Adrenal gland (tissue), 12 donors: ENCODE measurements around the gene TTC39B. TPM values are rescaled to one million over a fixed set of nuclear protein-coding genes. Genes with fewer than 3 reads are reported as not detected.
"Not testable (repeated sequence)": the region's sequence is repeated elsewhere in the genome, so short reads cannot be mapped to it uniquely, and the experiment has no call there.

Experiments used
- DNase-seq, 7 donors: peaks; one replicate each; pipeline ENCODE4 v3.0.0-alpha.2; 2019 to 2020
- H3K27ac ChIP-seq, 5 donors: fragments of 200-600 bp; sonication (generic) in 4 of 5; 1 replicate in 3 of 5; 2 replicates in 2 of 5; pipeline versions ENCODE4 v1.5.1 to v1.8.0; 2016 to 2020; ENCODE audit warnings: mild to moderate bottlenecking in 1 of 5
- H3K27me3 ChIP-seq: fragments of 200-600 bp; 2 replicates; pipeline ENCODE4 v1.8.0; 2021
- H3K36me3 ChIP-seq, 2 donors: fragments of 200-600 bp; replicated peaks in 1 of 2; 1 replicate in 1 of 2; 2 replicates in 1 of 2; pipeline versions ENCODE4 v1.5.1 to v1.8.0; 2018 to 2022
- H3K4me1 ChIP-seq, 2 donors: fragments of 200-600 bp; replicated peaks in 1 of 2; 1 replicate in 1 of 2; 2 replicates in 1 of 2; pipeline versions ENCODE4 v1.5.1 to v1.8.0; 2018 to 2021
- H3K4me3 ChIP-seq, 4 donors: fragments of 200-600 bp; sonication (generic) in 3 of 4; one replicate each; pipeline ENCODE4 v1.5.1; 2016 to 2018
- H3K9me3 ChIP-seq, 3 donors: fragments of 200-600 bp; sonication (generic) in 1 of 3; replicated peaks in 1 of 3; 1 replicate in 2 of 3; 2 replicates in 1 of 3; pipeline versions ENCODE4 v1.5.1 to v1.8.0; 2016 to 2021
- POLR2A ChIP-seq, 2 donors: fragments of 450-650 bp; IDR thresholded peaks; one replicate each; pipeline ENCODE4 v1.6.1; 2017; ENCODE audit warnings: antibody characterized with exemption in 2 of 2, mild to moderate bottlenecking in 2 of 2, moderate library complexity in 1 of 2
- WGBS, 4 donors: extraction: QIAGEN DNeasy Blood & Tissue Kit in 2 of 4; methylation state at CpG; one replicate each; pipeline versions ENCODE4 v1.1.5 to v1.1.7; 2013 to 2017; 5-methylcytosine and 5-hydroxymethylcytosine counted together
- intact Hi-C, 2 donors: fragments of 100-400 bp; cut with DNase I; formaldehyde crosslinking; loops; one replicate each; pipeline versions ENCODE4 v1.14.1 to v1.15.0; 2022 to 2023
- polyA plus RNA-seq, 3 donors: library from polyadenylated mRNA; stranded (reverse); fragments of 200-250 nt in 2 of 3; fragments of 350-450 nt in 1 of 3; fragmentation: Illumina TruSeq in 1 of 3; extraction: RNeasy Lipid Tissue Mini Kit (QIAGEN cat#74804) in 1 of 3; gene quantifications; one replicate each; pipeline ENCODE4 v1.2.3, GENCODE V29; 2013 to 2014
- total RNA-seq, 9 donors: library from RNA; depleted of rRNA in 4 of 9; stranded (reverse); fragments of >200 nt in 4 of 9; fragments of 120-200 nt in 1 of 9; fragmentation: NEBNext Ultra II Directional in 1 of 9; extraction: Animal tissue kit (Norgen Biotek cat#: 25700) in 1 of 9; gene quantifications; one replicate each; pipeline versions ENCODE4 v1.1.0 to v1.2.4, GENCODE V29; 2013 to 2023
- TF ChIP-seq, protein P1 (sequence below), 6 experiments: fragments of 450-650 bp in 4 of 6; fragments of 200-600 bp in 2 of 6; sonication (generic) in 1 of 6; IDR thresholded peaks; 1 replicate in 5 of 6; 2 replicates in 1 of 6; pipeline versions ENCODE4 v1.5.1 to v1.8.0; 2016 to 2021; ENCODE audit warnings: antibody characterized with exemption in 6 of 6, mild to moderate bottlenecking in 2 of 6, moderate library complexity in 1 of 6
- donor health status: healthy with polysubstance abuse.
- donor health status: Bipolar disorder and iron deficiency.
- donor health status: DM: yes; HTN: yes; CAD: no.
- donor health status: DM: no; HTN: no; CAD: no.
- donor health status: DM: no; HTN: no; CAD: no.
- donor health status: DM: yes; HTN: yes; CAD: no.

Gene TTC39B
- total and polyA plus RNA-seq, 12 donors = 3.7 to 14.4 (median 9.5) TPM

DNA sequence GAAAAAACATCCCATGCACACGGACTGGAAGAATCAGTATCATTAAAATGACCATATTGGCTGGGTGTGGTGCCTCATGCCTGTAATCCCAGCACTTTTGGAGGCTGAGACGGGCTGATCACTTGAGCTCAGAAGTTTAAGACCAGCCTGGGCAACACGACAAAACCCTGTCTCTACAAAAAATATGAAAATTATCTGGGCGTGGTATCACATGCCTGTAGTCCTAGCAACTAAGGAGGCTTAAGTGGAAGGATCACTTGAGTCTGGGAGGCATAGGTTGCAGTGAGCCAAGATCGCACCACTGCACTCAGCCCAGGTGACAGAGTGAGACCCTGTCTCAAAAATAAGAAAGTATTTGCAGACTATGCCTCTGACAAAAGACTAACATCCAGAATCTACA lies 68.4 kb downstream of the TTC39B start:
- H3K27ac ChIP-seq = no peak overlapping the region
- TF ChIP-seq POLR2A (IDR thresholded peaks at IDR 0.05) = no peak
- TF ChIP-seq, protein P1, sequence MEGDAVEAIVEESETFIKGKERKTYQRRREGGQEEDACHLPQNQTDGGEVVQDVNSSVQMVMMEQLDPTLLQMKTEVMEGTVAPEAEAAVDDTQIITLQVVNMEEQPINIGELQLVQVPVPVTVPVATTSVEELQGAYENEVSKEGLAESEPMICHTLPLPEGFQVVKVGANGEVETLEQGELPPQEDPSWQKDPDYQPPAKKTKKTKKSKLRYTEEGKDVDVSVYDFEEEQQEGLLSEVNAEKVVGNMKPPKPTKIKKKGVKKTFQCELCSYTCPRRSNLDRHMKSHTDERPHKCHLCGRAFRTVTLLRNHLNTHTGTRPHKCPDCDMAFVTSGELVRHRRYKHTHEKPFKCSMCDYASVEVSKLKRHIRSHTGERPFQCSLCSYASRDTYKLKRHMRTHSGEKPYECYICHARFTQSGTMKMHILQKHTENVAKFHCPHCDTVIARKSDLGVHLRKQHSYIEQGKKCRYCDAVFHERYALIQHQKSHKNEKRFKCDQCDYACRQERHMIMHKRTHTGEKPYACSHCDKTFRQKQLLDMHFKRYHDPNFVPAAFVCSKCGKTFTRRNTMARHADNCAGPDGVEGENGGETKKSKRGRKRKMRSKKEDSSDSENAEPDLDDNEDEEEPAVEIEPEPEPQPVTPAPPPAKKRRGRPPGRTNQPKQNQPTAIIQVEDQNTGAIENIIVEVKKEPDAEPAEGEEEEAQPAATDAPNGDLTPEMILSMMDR (IDR thresholded peaks at IDR 0.05) = no peak
- H3K4me1 ChIP-seq = peaks cover 9% of the 10 kb centered on the region in 2 donors
- H3K36me3 ChIP-seq = no peaks in the 10 kb centered on the region
- 83 to 94% (median 86%) methylated on average over 5 of the region's 5 CpGs for WGBS, 4 donors
- no peak for DNase-seq
- H3K4me3 ChIP-seq = no peak overlapping the region
- no peaks in the 10 kb centered on the region for H3K27me3 ChIP-seq
- intact Hi-C loops = no loop called here
- no peaks in the 10 kb centered on the region for H3K9me3 ChIP-seq

DNA sequence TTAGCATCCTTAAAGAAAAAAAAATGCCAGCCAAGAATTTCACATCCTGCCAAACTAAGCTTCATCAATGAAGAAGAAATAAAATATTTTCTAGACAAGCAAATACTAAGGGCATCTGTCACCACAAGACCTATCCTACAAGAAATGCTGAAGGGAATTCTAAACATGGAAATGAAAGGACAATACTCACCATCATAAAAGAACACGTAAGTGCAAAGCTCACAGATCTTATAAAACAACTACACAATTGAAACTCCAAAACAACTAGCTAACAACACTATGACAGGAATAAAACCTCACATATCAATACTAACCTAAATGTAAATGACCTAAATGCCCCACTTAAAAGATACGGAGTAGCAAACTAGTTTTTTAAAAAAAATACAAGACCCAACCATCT lies 71.4 kb downstream of the TTC39B start:
- H3K27me3 ChIP-seq = no peaks in the 10 kb centered on the region
- H3K9me3 ChIP-seq = no peaks in the 10 kb centered on the region
- H3K4me3 ChIP-seq = no peak overlapping the region
- H3K4me1 ChIP-seq = peaks cover 7 to 9% of the 10 kb centered on the region in 2 donors
- H3K36me3 ChIP-seq = no peaks in the 10 kb centered on the region
- intact Hi-C loops = no loop called here
- 90 to 98% (median 95%) methylated on average over 2 of the region's 2 CpGs for WGBS, 4 donors
- no peak for DNase-seq
- no peak overlapping the region for H3K27ac ChIP-seq
- TF ChIP-seq, protein P1 (IDR thresholded peaks at IDR 0.05) = no peak
- no peak for TF ChIP-seq POLR2A (IDR thresholded peaks at IDR 0.05)

DNA sequence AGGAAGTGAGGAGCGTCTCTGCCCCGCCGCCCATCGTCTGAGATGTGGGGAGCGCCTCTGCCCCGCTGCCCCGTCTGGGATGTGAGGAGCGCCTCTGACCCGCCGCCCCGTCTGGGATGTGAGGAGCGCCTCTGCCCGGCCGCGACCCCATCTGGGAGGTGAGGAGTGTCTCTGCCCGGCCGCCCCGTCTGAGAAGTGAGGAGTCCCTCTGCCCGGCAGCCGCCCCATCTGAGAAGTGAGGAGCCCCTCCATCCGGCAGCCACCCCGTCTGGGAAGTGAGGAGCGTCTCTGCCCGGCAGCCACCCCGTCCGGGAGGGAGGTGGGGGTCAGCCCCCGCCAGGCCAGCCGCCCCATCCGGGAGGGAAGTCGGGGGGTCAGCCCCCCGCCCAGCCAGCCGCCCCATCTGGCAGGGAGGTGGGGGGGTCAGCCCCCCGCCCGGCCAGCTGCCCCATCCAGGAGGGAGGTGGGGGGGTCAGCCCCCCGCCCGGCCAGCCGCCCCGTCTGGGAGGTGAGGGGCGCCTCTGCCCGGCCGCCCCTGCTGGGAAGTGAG lies 73.0 kb downstream of the TTC39B start:
- H3K27ac ChIP-seq, intact Hi-C loops, H3K4me3 ChIP-seq, H3K4me1 ChIP-seq, H3K36me3 ChIP-seq, DNase-seq, H3K27me3 ChIP-seq, H3K9me3 ChIP-seq: not testable (repeated sequence)
- 70 to 100% (median 96%) methylated on average over 2 to 36 of the region's 41 CpGs for WGBS, 4 donors

DNA sequence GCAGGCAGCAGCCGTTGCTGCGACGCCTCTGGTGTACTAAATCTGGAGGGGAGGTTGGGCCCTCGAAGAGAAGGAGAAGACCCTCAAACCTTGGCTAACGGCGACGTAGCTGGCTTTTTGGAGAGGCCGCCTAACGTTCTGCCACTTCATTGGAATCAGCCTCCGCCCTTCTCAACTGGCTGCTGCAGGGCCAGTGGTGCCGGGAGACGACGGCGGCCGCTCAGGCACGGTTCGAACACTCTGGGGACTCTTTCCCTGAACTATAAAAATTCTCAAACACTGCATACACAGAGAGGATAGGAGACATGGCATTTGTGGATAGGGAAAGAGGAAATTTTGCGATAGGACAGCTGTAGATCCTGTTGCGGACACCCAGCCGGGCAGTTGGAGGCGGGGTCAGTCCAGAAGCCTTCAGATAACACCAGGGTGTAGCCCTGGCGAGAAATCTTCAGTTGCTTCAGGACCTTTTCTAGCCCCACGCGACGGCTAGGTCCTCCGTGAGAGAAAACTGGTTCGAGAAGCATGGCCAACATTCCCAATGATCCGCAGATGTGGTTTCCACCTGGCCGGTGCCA lies 74.2 kb downstream of the TTC39B start:
- H3K27me3 ChIP-seq, H3K4me1 ChIP-seq, H3K4me3 ChIP-seq, H3K27ac ChIP-seq, intact Hi-C loops, H3K9me3 ChIP-seq, H3K36me3 ChIP-seq, DNase-seq: not testable (repeated sequence)
- 96 to 98% (median 97%) methylated on average over 21 to 29 of the region's 29 CpGs for WGBS, 4 donors

- no peaks in the 10 kb centered on the region for H3K4me1 ChIP-seq
- H3K4me3 ChIP-seq = no peak overlapping the region
- H3K9me3 ChIP-seq = no peaks in the 10 kb centered on the region
- intact Hi-C loops = no loop called here
- no peaks in the 10 kb centered on the region for H3K27me3 ChIP-seq
- H3K27ac ChIP-seq = no peak overlapping the region
- no peaks in the 10 kb centered on the region for H3K36me3 ChIP-seq
- TF ChIP-seq, protein P1 (IDR thresholded peaks at IDR 0.05) = peak; percentile 19 to 47 (median 36)
- TF ChIP-seq POLR2A (IDR thresholded peaks at IDR 0.05) = no peak
- WGBS, 4 donors = 61 to 73% (median 66%) methylated on average over 12 to 13 of the region's 13 CpGs
- DNase-seq = peak in 3 of 7 donors; percentile 16 to 32 (median 31)
Observed at GRCh38 chr9:15231788-15232635, 75.0 kb downstream of the TTC39B start.
